UCSD-AML1 (cell line): ENCODE data around the gene C2CD5.
"Not testable (repeated sequence)": the region's sequence is repeated elsewhere in the genome, so short reads cannot be mapped to it uniquely, and the experiment has no call there.

Experiments used
- DNase-seq: peaks from one replicate; lab custom pipeline; 2025; ENCODE audit not compliant: unreplicated experiment; lab: John Stamatoyannopoulos, UW

The C2CD5 gene

GRCh38 chr12:22477166-22477893 is 67.0 kb downstream of the C2CD5 start:
- no peak for DNase-seq

DNA sequence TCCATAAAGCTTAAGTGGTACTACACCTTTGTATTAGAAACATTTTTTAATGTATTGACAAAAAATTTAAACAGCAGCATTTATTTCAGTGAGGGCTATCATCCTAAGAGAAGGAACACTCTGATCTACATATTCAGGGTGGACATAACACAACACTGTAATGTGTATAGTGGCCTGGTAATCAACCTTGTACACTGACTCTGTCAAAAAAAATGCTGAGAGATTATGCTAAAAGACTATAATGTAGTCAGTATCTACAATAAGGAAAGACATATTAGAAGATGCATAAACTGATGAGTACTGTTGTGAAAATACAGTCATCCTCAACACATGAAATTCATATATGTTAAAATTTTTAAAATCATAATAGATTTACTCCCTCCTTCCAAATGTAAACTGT is 68.2 kb downstream of the C2CD5 start:
- DNase-seq = no peak

DNA sequence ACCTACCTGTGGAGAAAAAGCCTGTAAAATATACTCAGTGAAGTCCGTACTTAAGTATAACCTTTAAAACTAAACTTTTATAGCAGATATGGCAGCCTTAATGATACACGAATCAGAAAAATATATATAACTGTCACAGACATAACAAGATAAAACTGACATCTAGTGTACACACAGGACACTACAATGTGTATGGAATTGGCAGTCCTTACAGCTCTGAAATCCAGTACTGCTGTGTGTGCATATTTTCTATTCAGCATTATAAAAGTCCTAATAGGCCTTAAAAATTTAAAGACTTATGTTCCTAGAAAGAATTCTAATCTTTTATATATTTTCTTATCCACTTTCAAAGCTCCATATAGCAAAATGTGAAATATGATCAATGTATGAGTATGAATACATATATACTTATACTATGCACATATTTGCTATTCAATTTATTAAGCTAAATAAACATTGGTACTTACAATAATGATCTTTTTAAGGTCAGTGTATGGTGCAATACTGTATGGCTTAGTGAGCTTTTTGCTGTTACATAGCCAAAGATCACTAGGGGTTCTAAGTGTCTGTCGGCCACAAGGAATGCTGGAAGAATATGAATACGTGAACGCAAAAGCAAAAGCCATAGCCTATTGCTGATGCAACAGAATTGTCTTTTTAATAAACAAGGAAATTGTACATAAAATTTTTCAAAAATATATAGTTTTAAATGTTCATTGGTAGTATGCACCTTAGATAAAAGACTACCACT is 69.2 kb downstream of the C2CD5 start:
- no peak for DNase-seq

DNA sequence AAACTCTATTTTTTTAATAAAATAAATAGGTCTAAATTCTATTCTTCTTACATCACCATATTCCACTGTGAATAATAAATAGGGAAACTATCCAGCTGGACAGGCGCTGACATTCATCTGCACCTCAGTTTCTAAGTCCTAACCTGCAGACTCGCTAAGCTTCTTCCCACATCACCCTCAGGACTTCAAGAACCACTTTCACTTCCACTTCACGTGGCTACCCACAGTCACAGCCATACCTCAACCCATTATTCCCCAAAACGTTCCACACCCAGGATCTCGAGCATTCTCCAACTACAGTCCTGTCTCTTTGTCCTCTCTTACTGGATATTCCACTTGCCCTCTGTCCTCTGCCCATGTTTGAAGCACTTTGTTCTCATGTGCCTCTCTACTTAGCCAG is 71.1 kb downstream of the C2CD5 start:
- no peak for DNase-seq

- DNase-seq = no peak
Measured at GRCh38 chr12:22467190-22467589, 77.2 kb downstream of the C2CD5 start.

DNA sequence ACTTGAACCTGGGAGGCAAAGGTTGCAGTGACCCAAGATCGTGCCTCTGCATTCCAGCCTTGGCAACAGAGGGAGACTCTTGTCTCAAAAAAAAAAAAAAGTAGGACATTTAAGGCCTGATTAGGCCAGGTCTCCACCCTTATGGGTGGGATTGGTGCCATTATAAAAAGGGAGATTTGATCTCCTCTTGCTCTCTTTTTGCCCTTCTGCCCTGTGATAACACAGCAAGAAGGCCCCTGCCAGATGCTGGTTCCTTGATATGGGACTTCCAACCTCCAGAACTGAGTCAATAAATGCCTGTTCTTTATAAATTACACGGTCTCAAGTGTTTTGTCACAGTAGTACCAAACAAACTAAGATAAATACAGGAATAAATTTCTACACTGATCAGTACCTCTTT is 81.0 kb downstream of the C2CD5 start:
- DNase-seq = no peak

GRCh38 chr12:22461786-22462185 is 82.6 kb downstream of the C2CD5 start:
- no peak for DNase-seq

GRCh38 chr12:22459838-22460490 is 84.4 kb downstream of the C2CD5 start:
- DNase-seq = no peak

- no peak for DNase-seq
Measured at GRCh38 chr12:22458298-22458937, 85.9 kb downstream of the C2CD5 start.

- DNase-seq = no peak
Measured at GRCh38 chr12:22457085-22457484, 87.3 kb downstream of the C2CD5 start.

DNA sequence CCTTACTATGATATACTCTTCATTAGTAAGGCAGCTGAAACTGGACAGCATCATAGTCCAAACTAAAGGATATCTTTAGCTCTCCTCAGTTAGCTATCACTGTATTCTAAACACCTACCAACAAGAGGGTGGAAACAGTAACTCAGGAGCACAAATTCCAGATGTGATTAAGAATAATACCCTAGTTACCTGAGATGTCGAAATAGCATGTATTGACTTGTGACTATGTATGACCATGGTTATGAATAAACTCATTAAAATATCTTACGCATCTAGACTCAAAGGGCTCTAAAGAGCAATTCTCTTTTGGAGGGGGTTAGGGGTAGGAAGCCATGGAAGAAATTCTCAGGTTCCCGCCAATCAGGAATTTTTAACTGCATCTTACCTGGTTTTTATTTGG is 90.8 kb downstream of the C2CD5 start:
- no peak for DNase-seq

GRCh38 chr12:22447223-22447622 is 97.1 kb downstream of the C2CD5 start:
- DNase-seq = no peak

DNA sequence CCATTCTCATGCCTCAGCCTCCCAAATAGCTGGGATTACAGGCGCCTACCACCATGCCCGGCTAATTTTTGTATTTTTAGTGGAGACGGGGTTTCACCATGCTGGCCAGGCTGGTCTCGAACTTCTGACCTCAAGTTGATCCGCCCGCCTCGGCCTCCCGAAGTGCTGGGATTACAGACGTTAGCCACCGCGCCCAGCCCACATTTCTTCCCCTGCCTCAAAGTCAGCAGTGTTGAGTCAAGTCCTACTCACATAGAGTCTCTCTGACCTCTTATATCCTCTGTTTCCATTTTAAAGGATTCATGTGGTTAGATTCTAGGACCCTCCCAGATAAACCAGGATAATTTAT is 100.1 kb downstream of the C2CD5 start:
- DNase-seq = not testable (repeated sequence)

DNA sequence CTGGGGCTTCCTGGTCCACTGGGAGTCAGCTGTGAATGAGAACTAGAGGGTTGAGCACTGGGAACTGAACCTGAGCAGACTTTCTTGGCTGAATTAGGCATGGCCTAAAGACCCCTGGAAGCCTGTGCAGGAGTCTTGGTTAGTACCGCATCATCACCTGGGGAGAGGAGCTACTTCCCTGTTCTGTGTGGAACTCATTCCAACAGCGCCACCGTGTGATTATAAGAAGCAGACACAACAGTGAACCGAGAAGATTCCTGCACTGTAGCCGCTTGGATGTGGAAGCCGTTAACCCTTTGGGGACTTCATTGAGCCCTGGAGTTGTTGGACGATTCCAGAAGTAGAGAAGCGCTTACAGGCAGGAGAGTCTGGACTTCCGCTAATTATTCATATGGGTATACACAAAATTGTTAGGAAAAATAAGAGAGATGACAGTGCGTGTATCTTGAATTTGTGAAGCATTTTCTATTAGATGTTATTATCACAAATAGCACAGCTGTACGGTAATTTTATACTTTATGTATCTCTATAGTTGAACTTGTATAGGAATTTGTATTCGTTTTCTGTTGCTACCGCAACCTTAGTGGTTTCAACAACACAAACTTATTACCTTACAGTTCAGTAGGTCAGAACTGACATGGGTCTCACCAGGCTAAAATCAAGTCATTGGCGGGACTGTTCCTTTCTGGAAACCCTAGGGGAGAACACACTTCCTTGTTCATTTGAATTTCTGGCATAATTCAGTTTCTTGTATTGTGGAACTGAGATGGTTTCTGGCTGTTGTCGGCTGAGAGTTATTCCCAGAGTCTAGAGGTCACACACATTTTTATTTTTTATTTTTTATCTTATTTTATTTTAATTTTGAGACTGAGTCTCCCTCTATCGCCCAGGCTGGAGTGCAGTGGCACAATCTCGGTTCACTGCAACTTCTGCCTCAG is 100.7 kb downstream of the C2CD5 start:
- DNase-seq = peak; percentile 38

- no peak for DNase-seq
Measured at GRCh38 chr12:22437031-22437806, 107.1 kb downstream of the C2CD5 start.

GRCh38 chr12:22435583-22435982 is 108.8 kb downstream of the C2CD5 start:
- DNase-seq = no peak

GRCh38 chr12:22431693-22432251 is 112.6 kb downstream of the C2CD5 start:
- no peak for DNase-seq

GRCh38 chr12:22416801-22417200 is 127.5 kb downstream of the C2CD5 start:
- no peak for DNase-seq
